NB4 (cell line): Measurements from ENCODE around the gene GJA3.

ENCODE experiments used
- DNase-seq: peaks from one replicate; pipeline ENCODE4 v3.0.0; 2010; ENCODE audit warnings: low read depth
- H3K4me3 ChIP-seq: one replicate; pipeline ENCODE4 v1.5.1; 2011; ENCODE audit warnings: mild to moderate bottlenecking, low read depth, low read length, moderate library complexity
- MYC ChIP-seq: IDR thresholded peaks from 2 replicates; pipeline ENCODE4 v1.6.1; 2011; ENCODE audit warnings: low read depth, low read length
- POLR2A ChIP-seq: IDR thresholded peaks from 2 replicates; pipeline ENCODE4 v1.6.1; 2011; ENCODE audit warnings: mild to moderate bottlenecking; ENCODE audit not compliant: insufficient read length; ENCODE audit errors: extremely low read depth
- TF ChIP-seq, protein P1 (sequence below): IDR thresholded peaks from one replicate; pipeline ENCODE4 v1.5.1; 2012; ENCODE audit warnings: low read depth, low read length
- TF ChIP-seq, protein P2 (sequence below): IDR thresholded peaks from 2 replicates; pipeline ENCODE4 v1.6.1; 2011; ENCODE audit warnings: low read depth, low read length

GJA3 gene

DNA sequence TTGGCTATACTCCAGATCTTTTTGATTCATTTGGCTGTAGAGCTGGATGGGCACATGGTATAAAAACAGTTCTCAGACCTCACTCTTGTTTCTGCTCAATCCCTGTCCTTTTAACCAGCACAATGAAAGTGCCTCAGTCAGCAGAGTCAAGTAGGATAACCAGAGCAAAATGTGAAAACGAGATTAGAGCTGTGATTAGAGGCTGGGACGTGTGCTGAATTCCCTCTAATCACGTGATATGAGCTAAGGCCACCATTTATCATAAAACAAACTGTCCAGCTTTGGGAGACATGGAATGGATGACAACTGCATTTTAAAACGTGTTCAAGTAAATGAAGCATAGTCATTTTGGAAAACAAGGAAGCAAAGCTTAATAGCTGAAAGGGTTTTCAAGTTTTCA is 54.1 kb downstream of the GJA3 start:
- no peak overlapping the region for H3K4me3 ChIP-seq
- TF ChIP-seq, protein P1, sequence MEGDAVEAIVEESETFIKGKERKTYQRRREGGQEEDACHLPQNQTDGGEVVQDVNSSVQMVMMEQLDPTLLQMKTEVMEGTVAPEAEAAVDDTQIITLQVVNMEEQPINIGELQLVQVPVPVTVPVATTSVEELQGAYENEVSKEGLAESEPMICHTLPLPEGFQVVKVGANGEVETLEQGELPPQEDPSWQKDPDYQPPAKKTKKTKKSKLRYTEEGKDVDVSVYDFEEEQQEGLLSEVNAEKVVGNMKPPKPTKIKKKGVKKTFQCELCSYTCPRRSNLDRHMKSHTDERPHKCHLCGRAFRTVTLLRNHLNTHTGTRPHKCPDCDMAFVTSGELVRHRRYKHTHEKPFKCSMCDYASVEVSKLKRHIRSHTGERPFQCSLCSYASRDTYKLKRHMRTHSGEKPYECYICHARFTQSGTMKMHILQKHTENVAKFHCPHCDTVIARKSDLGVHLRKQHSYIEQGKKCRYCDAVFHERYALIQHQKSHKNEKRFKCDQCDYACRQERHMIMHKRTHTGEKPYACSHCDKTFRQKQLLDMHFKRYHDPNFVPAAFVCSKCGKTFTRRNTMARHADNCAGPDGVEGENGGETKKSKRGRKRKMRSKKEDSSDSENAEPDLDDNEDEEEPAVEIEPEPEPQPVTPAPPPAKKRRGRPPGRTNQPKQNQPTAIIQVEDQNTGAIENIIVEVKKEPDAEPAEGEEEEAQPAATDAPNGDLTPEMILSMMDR = no peak
- TF ChIP-seq MYC (no peak), POLR2A (no peak)
- TF ChIP-seq, protein P2, sequence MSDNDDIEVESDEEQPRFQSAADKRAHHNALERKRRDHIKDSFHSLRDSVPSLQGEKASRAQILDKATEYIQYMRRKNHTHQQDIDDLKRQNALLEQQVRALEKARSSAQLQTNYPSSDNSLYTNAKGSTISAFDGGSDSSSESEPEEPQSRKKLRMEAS = no peak
- no peak for DNase-seq

DNA sequence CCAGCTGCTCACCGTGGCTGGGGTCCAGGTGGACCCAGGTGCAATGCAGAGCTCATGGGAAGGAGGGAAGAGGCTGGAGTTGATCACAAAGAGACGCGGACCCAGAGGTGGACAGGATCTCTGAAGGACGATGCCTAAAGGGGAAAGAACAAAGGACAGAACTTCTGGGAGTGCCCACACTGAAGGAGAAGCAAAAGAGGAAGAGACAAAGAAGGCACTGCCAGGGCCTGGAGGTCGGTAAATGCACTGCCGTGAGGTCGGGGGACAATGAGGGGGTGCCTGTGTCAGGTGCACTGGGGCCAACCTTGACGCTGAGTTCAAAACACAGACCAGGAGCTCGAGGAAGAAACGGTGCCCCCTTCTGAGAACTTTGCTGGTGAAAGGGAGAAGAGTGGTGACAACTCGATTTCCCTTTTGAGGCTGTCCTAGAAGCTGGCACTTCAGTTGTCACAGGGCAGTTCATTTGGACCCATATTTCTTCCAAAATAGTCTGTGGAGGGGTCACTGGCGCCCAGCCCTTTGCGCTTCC is 55.6 kb downstream of the GJA3 start:
- no peak for DNase-seq
- TF ChIP-seq POLR2A = no peak
- TF ChIP-seq, protein P1 = no peak
- no peak for TF ChIP-seq MYC
- TF ChIP-seq, protein P2 = no peak

DNA sequence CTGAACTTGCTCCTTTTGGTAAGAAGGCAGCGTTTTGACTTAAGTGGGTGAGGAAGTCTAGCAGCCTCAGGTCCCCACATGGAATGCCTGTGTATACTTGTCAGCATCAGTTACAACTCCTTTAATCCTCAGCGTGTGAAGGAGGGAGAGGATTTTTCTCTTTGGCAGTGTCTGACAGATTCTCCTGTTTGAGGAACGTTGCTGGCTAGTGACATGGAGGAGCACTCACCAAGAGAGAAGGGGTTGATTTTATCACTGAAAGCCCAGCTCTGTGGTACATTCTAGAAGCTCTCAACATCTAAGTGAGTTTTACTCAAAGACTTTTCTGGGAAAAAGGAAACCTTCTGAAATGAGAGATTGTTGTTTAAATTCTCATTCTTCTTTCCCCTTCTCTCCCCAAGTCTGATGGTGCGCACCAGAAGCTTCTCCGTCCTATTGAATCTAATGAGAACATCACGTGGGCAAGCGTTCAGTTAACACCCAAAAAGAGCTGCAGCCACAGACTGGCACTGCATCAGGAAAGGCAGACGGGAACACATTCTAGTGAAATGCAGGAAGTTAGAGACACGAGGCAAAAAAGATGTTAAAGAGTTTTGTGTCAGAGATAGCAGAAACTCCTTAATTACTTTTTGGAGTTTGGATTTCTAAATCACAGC is 58.2 kb downstream of the GJA3 start:
- TF ChIP-seq, protein P1 = no peak
- TF ChIP-seq MYC (no peak), POLR2A (no peak)
- TF ChIP-seq, protein P2 = no peak
- no peak overlapping the region for H3K4me3 ChIP-seq
- DNase-seq = no peak

More for the DNA sequence above, 55.6 kb downstream of the GJA3 start:
- no peak overlapping the region for H3K4me3 ChIP-seq

- DNase-seq = no peak
- TF ChIP-seq MYC = no peak
- TF ChIP-seq, protein P1 = no peak
- no peak for TF ChIP-seq POLR2A
- TF ChIP-seq, protein P2 = no peak
- H3K4me3 ChIP-seq = no peak overlapping the region
Measured at GRCh38 chr13:20101467-20102316, 59.2 kb downstream of the GJA3 start.

DNA sequence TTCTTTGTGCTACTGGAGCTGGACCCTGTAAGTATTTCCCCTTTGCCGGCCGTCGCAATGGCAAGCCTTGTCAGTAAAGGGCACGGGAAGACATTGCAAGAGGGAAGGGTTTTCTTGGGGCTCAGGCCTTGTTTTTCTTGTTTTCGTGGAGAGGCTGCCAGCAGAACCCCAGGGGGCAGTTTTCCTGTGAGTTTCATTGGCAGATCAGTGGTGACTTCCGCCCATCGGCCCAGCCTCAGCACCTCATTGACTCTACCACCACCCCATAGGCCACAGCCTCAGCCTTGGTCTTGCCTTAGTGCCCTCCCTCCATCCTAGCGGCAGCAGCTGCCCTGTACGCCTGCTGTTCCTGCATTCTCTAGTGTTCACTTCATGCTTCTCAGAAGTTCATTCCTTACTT is 61.5 kb downstream of the GJA3 start:
- TF ChIP-seq, protein P2 = no peak
- no peak for TF ChIP-seq MYC
- TF ChIP-seq, protein P1 = no peak
- no peak for TF ChIP-seq POLR2A
- no peak for DNase-seq
- H3K4me3 ChIP-seq = no peak overlapping the region
